ENCODE measurements around the gene CDH13. TPM values are rescaled to one million over a fixed set of nuclear protein-coding genes. Genes with fewer than 3 reads are reported as not detected.

The CDH13 gene
- total RNA-seq, 1 donor from 2014 or later, result 45.1 TPM

GRCh38 chr16:83674931-83675535 lies 1048.3 kb downstream of the CDH13 start:
- Mint-ChIP-seq H3K4me1 (ENCODE audit: low read depth) (no peaks in the 10 kb centered on the region), H3K36me3 (ENCODE audit: low read depth) (no peaks in the 10 kb centered on the region), H3K9me3 (ENCODE audit: low read depth) (peaks cover 8% of the 10 kb centered on the region), H3K27me3 (ENCODE audit: low read depth) (no peaks in the 10 kb centered on the region), H3K4me3 (ENCODE audit: unreplicated experiment) (no peak overlapping the region), H3K27ac (ENCODE audit: unreplicated experiment) (no peak overlapping the region)
- no peak for TF ChIP-seq CTCF (IDR thresholded peaks at IDR 0.05)
- no peak for DNase-seq (ENCODE audit: low spot score)

- Mint-ChIP-seq H3K9me3 (ENCODE audit: low read depth) (no peaks in the 10 kb centered on the region), H3K4me3 (ENCODE audit: unreplicated experiment) (no peak overlapping the region), H3K4me1 (ENCODE audit: low read depth) (no peaks in the 10 kb centered on the region), H3K36me3 (ENCODE audit: low read depth) (no peaks in the 10 kb centered on the region), H3K27me3 (ENCODE audit: low read depth) (no peaks in the 10 kb centered on the region), H3K27ac (ENCODE audit: unreplicated experiment) (no peak overlapping the region)
- TF ChIP-seq CTCF (IDR thresholded peaks at IDR 0.05), result no peak
- DNase-seq (ENCODE audit: low spot score), result no peak
These were observed 1049.3 kb downstream of the CDH13 start for GRCh38 chr16:83676086-83676485.

- no peak overlapping the region for H3K4me3 Mint-ChIP-seq (ENCODE audit: unreplicated experiment)
- no peak for DNase-seq (ENCODE audit: low spot score)
- H3K36me3 Mint-ChIP-seq (ENCODE audit: low read depth), result no peaks in the 10 kb centered on the region
- H3K27ac Mint-ChIP-seq (ENCODE audit: unreplicated experiment), result no peak overlapping the region
- no peak for TF ChIP-seq CTCF (IDR thresholded peaks at IDR 0.05)
- H3K4me1 Mint-ChIP-seq (ENCODE audit: low read depth), result peaks cover 7% of the 10 kb centered on the region
- H3K9me3 Mint-ChIP-seq (ENCODE audit: low read depth), result peaks cover 6% of the 10 kb centered on the region
- no peaks in the 10 kb centered on the region for H3K27me3 Mint-ChIP-seq (ENCODE audit: low read depth)
These were observed 1054.2 kb downstream of the CDH13 start for GRCh38 chr16:83680980-83681379.

GRCh38 chr16:83681381-83681956 lies 1054.7 kb downstream of the CDH13 start:
- Mint-ChIP-seq H3K4me3 (ENCODE audit: unreplicated experiment) (no peak overlapping the region), H3K36me3 (ENCODE audit: low read depth) (no peaks in the 10 kb centered on the region)

More at GRCh38 chr16:83681381-83681956, 1054.7 kb downstream of the CDH13 start:
- Mint-ChIP-seq H3K27ac (ENCODE audit: unreplicated experiment) (no peak overlapping the region), H3K4me1 (ENCODE audit: low read depth) (peaks cover 12% of the 10 kb centered on the region), H3K9me3 (ENCODE audit: low read depth) (peaks cover 6% of the 10 kb centered on the region), H3K27me3 (ENCODE audit: low read depth) (no peaks in the 10 kb centered on the region)
- DNase-seq (ENCODE audit: low spot score), result no peak
- no peak for TF ChIP-seq CTCF (IDR thresholded peaks at IDR 0.05)
